GM18868 (cell line): ENCODE data around the gene ZNF581.
A peak's percentile ranks its signal among the peaks of the same experiment; 100 is the strongest.

Experiments
- ATAC-seq: cut with Tn5 transposase; IDR thresholded peaks from one replicate; pipeline ENCODE4 v1.9.1; 2021; ENCODE audit warnings: mild to moderate bottlenecking, moderate library complexity; ENCODE audit not compliant: unreplicated experiment

The ZNF581 gene

GRCh38 chr19:55661826-55662225, 18.4 kb downstream of the ZNF581 start:
- no peak for ATAC-seq

GRCh38 chr19:55663846-55664536, 20.5 kb downstream of the ZNF581 start:
- ATAC-seq = no peak

DNA sequence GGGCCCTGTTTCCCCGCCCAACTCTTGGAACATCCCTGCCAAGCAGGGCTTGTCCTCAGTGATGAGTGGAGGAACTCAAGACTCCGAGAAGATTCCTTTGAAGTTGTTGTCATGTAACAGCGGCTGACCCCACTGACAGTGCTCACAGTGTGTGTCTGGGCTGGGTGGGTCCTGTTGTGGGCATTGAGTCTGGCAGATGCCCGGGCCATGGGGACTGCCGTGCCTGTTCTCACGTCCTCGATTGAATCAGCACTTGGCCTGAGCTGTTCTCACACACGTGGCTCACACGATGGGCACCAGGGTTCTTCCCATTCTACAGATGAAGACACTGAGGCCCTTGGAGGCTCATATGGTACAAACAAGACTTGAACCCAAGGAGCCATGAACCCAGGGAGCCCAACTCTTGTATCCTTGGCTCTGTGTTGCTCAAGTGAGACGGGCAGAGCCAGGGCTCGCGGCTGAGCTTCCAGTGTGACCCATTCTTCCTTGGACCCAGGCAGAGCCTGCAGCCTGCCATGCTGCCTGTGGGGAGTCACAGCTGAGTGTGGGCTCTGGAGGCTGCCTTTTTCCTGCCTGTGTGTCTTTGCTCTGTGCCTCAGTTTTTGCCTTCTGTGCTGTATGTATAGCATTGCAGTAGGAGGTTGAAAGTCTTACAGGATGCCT, 23.0 kb downstream of the ZNF581 start:
- no peak for ATAC-seq

- no peak for ATAC-seq
Measured at GRCh38 chr19:55667006-55667381, 23.5 kb downstream of the ZNF581 start.

- no peak for ATAC-seq
Measured at GRCh38 chr19:55667511-55667910, 24.1 kb downstream of the ZNF581 start.

- ATAC-seq = no peak
Measured at GRCh38 chr19:55667958-55668357, 24.5 kb downstream of the ZNF581 start.

DNA sequence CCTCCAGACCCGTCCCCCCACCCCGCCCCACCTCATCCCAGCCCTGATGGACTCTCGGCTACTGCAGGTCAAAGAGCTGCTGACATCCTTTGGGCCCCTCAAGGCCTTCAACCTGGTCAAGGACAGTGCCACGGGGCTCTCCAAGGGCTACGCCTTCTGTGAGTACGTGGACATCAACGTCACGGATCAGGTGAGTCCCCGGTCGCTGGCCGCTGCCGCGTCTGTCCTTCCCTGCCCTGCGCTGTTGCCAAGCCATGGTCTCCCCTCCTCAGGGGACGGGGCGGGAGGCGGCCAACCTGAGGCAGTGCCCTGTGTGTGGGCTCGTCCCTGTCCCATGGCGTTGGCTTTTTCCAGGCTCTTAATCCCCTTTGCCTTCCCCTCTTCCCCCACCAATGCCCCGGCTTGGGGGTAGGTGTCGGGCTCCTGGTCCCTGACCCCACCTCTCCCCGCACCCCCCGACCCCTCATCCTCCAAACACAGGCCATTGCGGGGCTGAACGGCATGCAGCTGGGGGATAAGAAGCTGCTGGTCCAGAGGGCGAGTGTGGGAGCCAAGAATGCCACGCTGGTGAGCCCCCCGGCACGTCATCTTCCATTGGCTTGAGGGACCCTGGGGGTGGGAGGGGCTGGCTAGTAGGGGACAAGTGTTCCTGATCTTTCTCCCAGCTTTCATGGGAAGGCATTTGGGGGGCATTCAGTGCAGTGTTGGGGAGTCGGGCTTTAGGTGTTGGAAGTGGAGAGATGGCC, 25.3 kb downstream of the ZNF581 start:
- no peak for ATAC-seq

DNA sequence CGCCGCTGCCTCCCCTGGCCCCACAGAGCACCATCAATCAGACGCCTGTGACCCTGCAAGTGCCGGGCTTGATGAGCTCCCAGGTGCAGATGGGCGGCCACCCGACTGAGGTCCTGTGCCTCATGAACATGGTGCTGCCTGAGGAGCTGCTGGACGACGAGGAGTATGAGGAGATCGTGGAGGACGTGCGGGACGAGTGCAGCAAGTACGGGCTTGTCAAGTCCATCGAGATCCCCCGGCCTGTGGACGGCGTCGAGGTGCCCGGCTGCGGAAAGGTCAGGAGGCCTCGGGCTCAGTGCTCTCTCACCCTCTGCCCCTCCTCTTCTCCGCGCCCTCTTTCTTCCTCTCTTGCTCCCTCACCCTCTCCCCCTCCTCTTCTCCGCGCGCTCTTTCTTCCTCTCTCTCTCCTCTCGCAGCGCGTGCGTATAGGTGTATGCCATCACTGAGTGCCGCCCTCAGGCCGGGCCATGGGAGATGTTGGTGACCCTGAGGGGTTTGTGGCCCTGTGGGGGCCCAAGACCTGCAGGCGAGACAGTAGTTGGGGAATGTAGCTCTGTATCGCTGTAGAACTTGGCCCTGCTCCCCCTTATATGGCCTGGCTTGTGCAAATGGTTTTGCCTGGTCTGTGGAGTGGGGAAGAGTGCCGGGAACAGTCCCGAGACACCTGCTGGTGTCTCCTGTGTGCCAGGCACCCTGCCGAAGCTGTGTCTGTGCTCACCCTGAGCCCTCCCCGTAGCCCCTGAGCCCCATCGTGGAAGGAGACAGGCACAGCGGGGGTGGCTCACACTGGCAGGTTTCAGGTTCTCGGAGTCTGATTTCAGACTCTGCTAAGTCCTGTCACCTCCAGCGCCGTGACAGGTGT, 26.2 kb downstream of the ZNF581 start:
- no peak for ATAC-seq

DNA sequence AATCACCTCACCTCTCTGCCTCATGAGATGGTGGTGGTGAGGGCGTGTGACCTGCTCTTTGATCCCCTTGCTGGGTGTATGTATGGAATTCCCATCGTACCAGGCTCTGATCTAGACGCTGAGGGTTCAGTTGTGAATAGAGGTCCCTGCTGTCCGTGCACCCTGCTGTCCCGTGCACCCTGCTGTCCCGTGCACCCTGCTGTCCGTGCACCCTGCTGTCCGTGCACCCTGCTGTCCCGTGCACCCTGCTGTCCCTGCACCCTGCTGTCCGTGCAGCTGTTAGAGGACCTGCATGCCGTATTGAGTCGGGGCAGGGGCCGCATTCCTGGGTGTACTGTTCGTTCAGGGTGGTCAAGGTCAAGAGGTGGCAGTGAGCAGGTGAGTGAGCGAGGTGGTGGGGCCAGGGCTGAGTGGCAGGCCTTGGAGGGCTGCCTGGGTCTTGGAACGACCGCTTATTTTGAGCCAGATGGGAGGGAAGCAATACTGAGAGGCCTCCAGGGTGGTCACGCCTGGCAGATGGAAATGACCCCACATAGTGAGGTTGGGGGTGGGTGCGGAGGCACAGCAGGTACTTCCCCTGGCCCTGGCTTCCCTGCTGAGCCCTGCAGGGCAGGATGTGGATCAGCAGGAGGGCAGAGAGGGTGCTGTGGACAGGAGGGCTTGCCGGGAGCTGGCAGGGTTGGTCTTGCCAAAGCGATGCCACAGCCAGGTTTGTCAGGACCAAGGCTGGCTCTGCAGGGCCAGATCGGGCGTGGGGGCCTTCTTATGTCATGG, 27.0 kb downstream of the ZNF581 start:
- ATAC-seq = no peak

- no peak for ATAC-seq
Measured at GRCh38 chr19:55671054-55671378, 27.6 kb downstream of the ZNF581 start.

DNA sequence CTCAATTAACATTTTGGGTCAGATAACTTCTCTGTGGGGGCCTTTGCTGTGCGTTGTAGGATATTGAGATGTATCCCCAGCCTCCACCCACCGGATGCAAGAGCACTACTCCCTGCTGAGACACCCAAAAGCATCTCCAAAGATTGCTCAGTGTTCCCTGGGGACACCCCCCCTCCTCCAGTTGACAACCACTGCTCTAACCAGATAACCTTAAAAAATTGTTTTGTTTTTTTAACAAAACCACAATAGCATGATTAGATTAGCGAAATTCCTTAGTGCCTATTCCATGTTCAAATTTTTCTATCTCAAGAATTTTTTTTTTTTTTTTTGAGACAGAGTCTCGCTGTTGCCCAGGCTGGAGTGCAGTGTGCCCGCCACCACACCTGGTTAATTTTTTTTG, 29.0 kb downstream of the ZNF581 start:
- no peak for ATAC-seq

DNA sequence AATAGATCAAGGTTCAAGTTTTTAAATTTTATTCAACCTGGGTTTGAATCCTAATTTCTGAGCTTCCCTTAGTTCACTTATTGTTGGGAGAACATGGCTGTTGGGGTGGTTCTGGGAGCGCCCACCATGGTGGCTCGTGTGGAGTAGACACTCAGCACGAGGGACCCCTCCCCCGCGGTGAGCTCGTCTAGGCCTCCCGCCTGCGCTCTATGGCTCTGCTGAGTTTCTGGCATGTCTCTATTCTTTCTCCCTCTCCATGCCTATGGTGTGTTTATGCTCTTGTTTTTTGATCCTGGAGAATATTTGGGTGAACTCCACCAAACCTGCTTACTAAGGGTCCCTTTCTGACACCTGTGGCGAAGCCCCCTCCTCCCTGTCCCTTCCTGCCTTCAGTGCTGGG, 30.0 kb downstream of the ZNF581 start:
- no peak for ATAC-seq

GRCh38 chr19:55673889-55674288, 30.4 kb downstream of the ZNF581 start:
- ATAC-seq = no peak

DNA sequence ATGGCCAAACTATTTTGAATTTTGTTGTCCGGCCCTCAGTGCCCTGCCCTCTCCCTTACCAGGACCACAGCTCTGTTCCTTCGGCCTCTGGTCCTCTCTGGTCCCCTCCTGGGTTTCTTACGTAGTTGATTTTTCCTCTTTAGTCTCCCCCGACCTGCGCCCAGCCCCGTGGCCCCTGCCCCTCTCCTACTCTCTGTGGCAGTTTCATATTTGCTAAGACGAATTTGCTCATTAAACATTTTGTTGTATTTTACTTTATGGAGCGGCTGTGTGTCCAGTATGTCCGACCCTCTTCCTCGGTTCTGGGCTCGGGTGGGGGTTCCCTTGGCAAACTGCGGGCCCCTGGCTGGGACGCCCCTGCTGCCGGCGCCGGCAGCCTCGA, 31.0 kb downstream of the ZNF581 start:
- no peak for ATAC-seq

GRCh38 chr19:55674841-55675660, 31.6 kb downstream of the ZNF581 start, which contains the start of gene EPN1:
EPN1 (plus strand) TSS chr19:55675226; CDS start chr19:55678628, 3,402 bp downstream.
- peak; percentile 69 for ATAC-seq

DNA sequence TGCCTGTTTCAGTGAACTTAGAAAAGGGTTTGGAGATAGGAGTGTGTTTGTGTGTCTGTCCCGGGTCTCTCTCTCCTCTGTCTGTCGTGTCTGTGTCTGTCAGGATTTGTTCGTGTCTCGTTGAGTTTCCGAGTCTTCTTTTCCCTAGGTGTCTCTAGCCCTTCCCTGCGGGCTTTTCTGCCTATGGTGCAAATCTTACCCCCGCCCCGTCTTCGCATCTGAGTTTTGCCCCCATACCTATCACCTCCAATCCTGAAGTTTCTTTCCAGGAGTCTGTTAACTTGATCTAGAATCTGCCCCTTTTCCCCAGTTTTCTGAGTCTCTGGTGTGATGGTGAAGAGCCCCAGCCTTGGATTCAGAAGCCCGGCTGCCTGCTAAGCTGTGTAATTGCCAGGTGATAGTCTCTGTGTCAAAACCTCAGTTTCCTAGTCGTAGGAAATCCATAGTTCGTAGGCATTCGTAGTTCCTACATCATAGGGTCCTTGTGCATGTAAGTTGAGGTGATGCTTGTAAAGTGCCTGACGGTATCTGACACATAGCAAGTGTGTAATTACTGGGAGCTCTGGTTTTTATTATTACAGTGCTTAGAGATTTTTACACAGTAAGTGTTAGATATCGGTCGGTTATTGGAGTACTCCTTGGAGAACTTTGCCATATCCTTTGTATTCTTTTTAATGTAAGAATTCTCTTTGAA, 32.4 kb downstream of the ZNF581 start:
- no peak for ATAC-seq

GRCh38 chr19:55676383-55676782, 32.9 kb downstream of the ZNF581 start:
- no peak for ATAC-seq

DNA sequence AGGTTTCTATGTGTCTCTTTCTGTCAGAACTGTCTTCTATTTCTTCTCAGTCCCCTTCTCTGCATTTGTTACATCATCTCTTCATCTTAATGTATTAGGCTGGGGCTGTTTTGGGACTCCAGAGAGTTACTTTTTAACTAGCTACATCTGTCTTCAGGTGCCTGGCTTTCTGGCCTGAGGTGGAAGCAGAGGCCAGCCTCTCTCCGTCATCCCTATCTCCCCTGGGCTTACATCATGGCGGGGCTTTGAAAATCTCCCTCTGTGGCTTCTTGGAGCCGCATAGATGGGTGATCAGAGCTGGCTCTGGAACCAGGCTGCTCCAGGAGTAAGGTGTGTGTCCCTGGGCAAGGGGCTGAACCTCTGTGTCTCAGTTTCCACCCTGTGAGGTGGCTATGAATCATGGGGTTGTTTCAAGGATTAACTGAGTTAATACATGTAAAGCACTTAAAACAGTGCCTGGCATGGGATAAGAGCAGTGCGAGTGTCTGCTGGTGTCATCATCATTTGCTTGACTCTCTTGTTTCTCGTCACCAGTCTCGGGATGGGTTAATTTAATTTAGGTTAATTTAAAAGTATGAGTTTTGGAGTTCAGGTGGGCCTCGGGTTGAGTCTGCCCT, 33.5 kb downstream of the ZNF581 start:
- no peak for ATAC-seq
